Measurements from ENCODE around the gene NOP56.
"Not testable (repeated sequence)": the region's sequence is repeated elsewhere in the genome, so short reads cannot be mapped to it uniquely, and the experiment has no call there.

NOP56 gene

GRCh38 chr20:2672446-2672845, 20.0 kb downstream of the NOP56 start:
- intact Hi-C loops (cut with DNase I; ENCODE audit: low total_unique reads), result no loop called here
- DNase-seq, result peak in 1 of 2 donors; percentile 19
- H3K9me3 ChIP-seq, result no peaks in the 10 kb centered on the region
- no peak overlapping the region for H3K27ac ChIP-seq
- TF ChIP-seq CTCF (IDR thresholded peaks at IDR 0.05), result no peak
- no peaks in the 10 kb centered on the region for H3K36me3 ChIP-seq
- H3K27me3 ChIP-seq, result no peaks in the 10 kb centered on the region
- no peaks in the 10 kb centered on the region for H3K4me1 ChIP-seq
- H3K4me3 ChIP-seq, result no peak overlapping the region

- TF ChIP-seq CTCF (IDR thresholded peaks at IDR 0.05), result no peak
- no peaks in the 10 kb centered on the region for H3K9me3 ChIP-seq
- no peaks in the 10 kb centered on the region for H3K4me1 ChIP-seq
- intact Hi-C loops (cut with DNase I; ENCODE audit: low total_unique reads), result no loop called here
- no peak overlapping the region for H3K4me3 ChIP-seq
- no peak overlapping the region for H3K27ac ChIP-seq
- no peaks in the 10 kb centered on the region for H3K36me3 ChIP-seq
- H3K27me3 ChIP-seq, result no peaks in the 10 kb centered on the region
- DNase-seq, result peak in 1 of 2 donors; percentile 5
These were observed 21.0 kb downstream of the NOP56 start for GRCh38 chr20:2673453-2673852.

GRCh38 chr20:2680046-2680445, 27.6 kb downstream of the NOP56 start:
- Histone ChIP-seq H3K9me3 (no peaks in the 10 kb centered on the region), H3K27me3 (no peaks in the 10 kb centered on the region), H3K36me3 (no peaks in the 10 kb centered on the region), H3K4me1 (no peaks in the 10 kb centered on the region), H3K27ac (no peak overlapping the region), H3K4me3 (no peak overlapping the region)
- TF ChIP-seq CTCF (IDR thresholded peaks at IDR 0.05), result no peak
- DNase-seq, result no peak
- intact Hi-C loops (cut with DNase I; ENCODE audit: low total_unique reads), result no loop called here

GRCh38 chr20:2682040-2682439, 29.6 kb downstream of the NOP56 start:
- H3K4me3 ChIP-seq; H3K27me3 ChIP-seq; intact Hi-C loops (cut with DNase I; ENCODE audit: low total_unique reads); H3K27ac ChIP-seq; H3K36me3 ChIP-seq; H3K9me3 ChIP-seq; DNase-seq; H3K4me1 ChIP-seq: not testable (repeated sequence)

GRCh38 chr20:2684817-2685216, 32.4 kb downstream of the NOP56 start:
- peak in 1 of 2 donors; percentile 31 for DNase-seq
- H3K4me1 ChIP-seq; H3K27ac ChIP-seq; H3K9me3 ChIP-seq; H3K4me3 ChIP-seq; H3K36me3 ChIP-seq; intact Hi-C loops (cut with DNase I; ENCODE audit: low total_unique reads): not testable (repeated sequence)
- peaks cover 0 to 12% of the 10 kb centered on the region in 2 donors for H3K27me3 ChIP-seq

- Histone ChIP-seq H3K36me3 (no peaks in the 10 kb centered on the region), H3K9me3 (no peaks in the 10 kb centered on the region), H3K4me3 (no peak overlapping the region), H3K27ac (no peak overlapping the region), H3K27me3 (peaks cover 0 to 12% of the 10 kb centered on the region in 2 donors), H3K4me1 (peaks cover 0 to 7% (median 4%) of the 10 kb centered on the region in 4 donors)
- intact Hi-C loops (cut with DNase I; ENCODE audit: low total_unique reads), result no loop called here
- no peak for TF ChIP-seq CTCF (IDR thresholded peaks at IDR 0.05)
- peak in 1 of 2 donors; percentile 31 for DNase-seq
These were observed 35.1 kb downstream of the NOP56 start for GRCh38 chr20:2687514-2687913.

GRCh38 chr20:2688041-2688591, 35.7 kb downstream of the NOP56 start:
- DNase-seq, result peak in 1 of 2 donors; percentile 64
- intact Hi-C loops (cut with DNase I; ENCODE audit: low total_unique reads), result no loop called here
- peak; percentile 21 to 35 for TF ChIP-seq CTCF (IDR thresholded peaks at IDR 0.05)

More at GRCh38 chr20:2688041-2688591, 35.7 kb downstream of the NOP56 start:
- H3K4me1 ChIP-seq, result peaks cover 0 to 7% (median 4%) of the 10 kb centered on the region in 4 donors
- H3K27ac ChIP-seq, result no peak overlapping the region
- no peak overlapping the region for H3K4me3 ChIP-seq
- no peaks in the 10 kb centered on the region for H3K9me3 ChIP-seq
- H3K36me3 ChIP-seq, result no peaks in the 10 kb centered on the region
- H3K27me3 ChIP-seq, result peaks cover 0 to 12% of the 10 kb centered on the region in 2 donors
